ENCODE results near the gene UBC.

- TF ChIP-seq CTCF (IDR thresholded peaks at IDR 0.05; ENCODE audit: low read depth, low read length) (no peak), MAX (IDR thresholded peaks at IDR 0.05; ENCODE audit: low read depth, low read length) (no peak), POLR2A (IDR thresholded peaks at IDR 0.05; ENCODE audit: extremely low read depth, insufficient read length) (no peak), MYC (IDR thresholded peaks at IDR 0.05; ENCODE audit: low read depth, low read length) (no peak)
Observed at GRCh38 chr12:124961055-124961454, 46.6 kb upstream of the UBC start.
